NK-92 treated with Interleukin-12 subunit alpha and Interleukin-12 subunit beta, amount 100 ng/mL, for 24 hours (cell line): ENCODE measurements around the gene DPH5.

Experiments
- DNase-seq: peaks from one replicate; lab custom pipeline; 2025; lab: John Stamatoyannopoulos, UW

DPH5 gene

GRCh38 chr1:100941580-100942216 lies 83.9 kb downstream of the DPH5 start:
- DNase-seq = no peak

- no peak for DNase-seq
Measured at GRCh38 chr1:100941098-100941527, 84.5 kb downstream of the DPH5 start.
